Mesendoderm (in vitro differentiated cells): ENCODE measurements around the gene ZNF618.

Experiments
- DNase-seq: peaks from one replicate; pipeline ENCODE4 v3.0.0; 2013
- H2AK5ac ChIP-seq: 2 replicates; pipeline ENCODE4 v1.6.1; 2013; ENCODE audit warnings: low read length, inconsistent platforms
- H2BK120ac ChIP-seq: 2 replicates; pipeline ENCODE4 v1.6.1; 2013; ENCODE audit warnings: low read depth, mild to moderate bottlenecking, low read length, moderate library complexity, mixed read lengths
- H2BK15ac ChIP-seq: replicated peaks from 2 replicates; pipeline ENCODE4 v1.6.1; 2013; ENCODE audit warnings: low read depth, mild to moderate bottlenecking, moderate library complexity
- H2BK5ac ChIP-seq: 2 replicates; pipeline ENCODE4 v1.6.1; 2013; ENCODE audit warnings: low read length, inconsistent platforms
- H3K18ac ChIP-seq: 2 replicates; pipeline ENCODE4 v1.6.1; 2013; ENCODE audit warnings: mild to moderate bottlenecking, low read length, mixed read lengths
- H3K23ac ChIP-seq: one replicate; pipeline ENCODE4 v1.6.1; 2013; ENCODE audit warnings: low read length
- H3K27ac ChIP-seq: 2 replicates; pipeline ENCODE4 v1.5.1; 2013; ENCODE audit warnings: low read depth, mild to moderate bottlenecking, inconsistent platforms, low read length, moderate library complexity
- H3K27me3 ChIP-seq: 2 replicates; pipeline ENCODE4 v1.6.1; 2013; ENCODE audit warnings: low read length, control low read depth, mild to moderate bottlenecking, inconsistent platforms; ENCODE audit not compliant: insufficient read depth, poor library complexity
- H3K36me3 ChIP-seq: 2 replicates; pipeline ENCODE4 v1.6.1; 2013; ENCODE audit warnings: low read length, inconsistent platforms; ENCODE audit not compliant: control insufficient read depth, insufficient read depth
- H3K4ac ChIP-seq: one replicate; pipeline ENCODE4 v1.6.1; 2013; ENCODE audit warnings: low read depth, mild to moderate bottlenecking, low read length, moderate library complexity
- H3K4me1 ChIP-seq: 2 replicates; pipeline ENCODE4 v1.6.1; 2013; ENCODE audit warnings: low read depth, low read length, inconsistent platforms; ENCODE audit not compliant: control insufficient read depth
- H3K4me2 ChIP-seq: 2 replicates; pipeline ENCODE4 v1.6.1; 2013; ENCODE audit warnings: low read length
- H3K4me3 ChIP-seq: 2 replicates; pipeline ENCODE4 v1.5.1; 2013; ENCODE audit warnings: mild to moderate bottlenecking, low read length
- H3K56ac ChIP-seq: one replicate; pipeline ENCODE4 v1.6.1; 2013; ENCODE audit warnings: low read length
- H3K79me1 ChIP-seq: 2 replicates; pipeline ENCODE4 v1.6.1; 2013; ENCODE audit warnings: low read length, inconsistent platforms
- H3K79me2 ChIP-seq: 2 replicates; pipeline ENCODE4 v1.6.1; 2013; ENCODE audit warnings: mild to moderate bottlenecking, low read length; ENCODE audit not compliant: control insufficient read depth, insufficient read depth
- H3K9ac ChIP-seq: 2 replicates; pipeline ENCODE4 v1.6.1; 2013; ENCODE audit warnings: low read length, inconsistent platforms
- H4K5ac ChIP-seq: one replicate; pipeline ENCODE4 v1.6.1; 2013; ENCODE audit warnings: low read length
- H4K8ac ChIP-seq: one replicate; pipeline ENCODE4 v1.6.1; 2013; ENCODE audit warnings: low read depth, mild to moderate bottlenecking, control low read depth, low read length, moderate library complexity
- WGBS: extraction: QIAGEN DNeasy Blood & Tissue Kit; methylation state at CpG from one replicate; pipeline ENCODE4 v1.1.7; 2013; ENCODE audit warnings: low lambda C conversion rate, missing lambda C conversion rate; ENCODE audit not compliant: insufficient coverage; ENCODE audit errors: extremely low coverage; 5-methylcytosine and 5-hydroxymethylcytosine counted together

Gene ZNF618

GRCh38 chr9:113991714-113992113, 115.6 kb downstream of the ZNF618 start:
- Histone ChIP-seq H3K4ac (no peak overlapping the region), H3K23ac (no peak overlapping the region), H2BK15ac (no peak overlapping the region), H3K9ac (no peak overlapping the region), H2BK5ac (no peak overlapping the region), H3K79me1 (no peaks in the 10 kb centered on the region), H3K79me2 (no peaks in the 10 kb centered on the region), H2AK5ac (no peak overlapping the region), H4K5ac (no peak overlapping the region), H3K18ac (no peak overlapping the region), H3K27me3 (no peaks in the 10 kb centered on the region), H3K36me3 (no peaks in the 10 kb centered on the region), H3K4me1 (no peaks in the 10 kb centered on the region), H3K56ac (no peak overlapping the region), H4K8ac (no peak overlapping the region), H3K4me2 (no peak overlapping the region), H3K27ac (no peak overlapping the region), H3K4me3 (no peak overlapping the region), H2BK120ac (no peak overlapping the region)
- no peak for DNase-seq
- no CpG with 5 or more reads among the region's 3 CpGs for WGBS

GRCh38 chr9:113992276-113992951, 116.3 kb downstream of the ZNF618 start:
- Histone ChIP-seq H4K8ac (no peak overlapping the region), H2BK15ac (no peak overlapping the region), H3K4me1 (no peaks in the 10 kb centered on the region), H3K18ac (no peak overlapping the region), H3K79me2 (no peaks in the 10 kb centered on the region), H3K9ac (no peak overlapping the region), H3K4me2 (no peak overlapping the region), H3K4ac (no peak overlapping the region), H4K5ac (no peak overlapping the region), H3K27me3 (no peaks in the 10 kb centered on the region), H2AK5ac (no peak overlapping the region), H3K23ac (no peak overlapping the region), H3K36me3 (no peaks in the 10 kb centered on the region), H3K56ac (no peak overlapping the region), H2BK120ac (no peak overlapping the region), H3K4me3 (no peak overlapping the region), H3K27ac (no peak overlapping the region), H3K79me1 (no peaks in the 10 kb centered on the region), H2BK5ac (no peak overlapping the region)
- DNase-seq: no peak
- WGBS: no CpG with 5 or more reads among the region's 15 CpGs

- H3K18ac ChIP-seq: no peak overlapping the region
- no peak overlapping the region for H3K4ac ChIP-seq
- no peak overlapping the region for H2AK5ac ChIP-seq
- DNase-seq: no peak
- no peak overlapping the region for H2BK15ac ChIP-seq
- no peak overlapping the region for H4K5ac ChIP-seq
- H4K8ac ChIP-seq: no peak overlapping the region
- no peaks in the 10 kb centered on the region for H3K79me2 ChIP-seq
- no peaks in the 10 kb centered on the region for H3K27me3 ChIP-seq
- no peak overlapping the region for H3K4me2 ChIP-seq
- no peak overlapping the region for H3K27ac ChIP-seq
- H3K9ac ChIP-seq: no peak overlapping the region
- no peaks in the 10 kb centered on the region for H3K4me1 ChIP-seq
- no peak overlapping the region for H3K23ac ChIP-seq
- H2BK120ac ChIP-seq: no peak overlapping the region
- WGBS: no CpG with 5 or more reads among the region's 6 CpGs
- H2BK5ac ChIP-seq: no peak overlapping the region
- no peak overlapping the region for H3K56ac ChIP-seq
- no peaks in the 10 kb centered on the region for H3K79me1 ChIP-seq
- no peak overlapping the region for H3K4me3 ChIP-seq
- no peaks in the 10 kb centered on the region for H3K36me3 ChIP-seq
These were observed 116.9 kb downstream of the ZNF618 start for GRCh38 chr9:113992994-113993393.

- no peaks in the 10 kb centered on the region for H3K79me1 ChIP-seq
- H4K8ac ChIP-seq: no peak overlapping the region
- no peak overlapping the region for H3K4me3 ChIP-seq
- H2BK15ac ChIP-seq: no peak overlapping the region
- H2AK5ac ChIP-seq: no peak overlapping the region
- H4K5ac ChIP-seq: no peak overlapping the region
- no peak overlapping the region for H3K18ac ChIP-seq
- H3K9ac ChIP-seq: no peak overlapping the region
- no peaks in the 10 kb centered on the region for H3K27me3 ChIP-seq
- no peak overlapping the region for H3K23ac ChIP-seq
- no peak overlapping the region for H3K4me2 ChIP-seq
- WGBS: no CpG with 5 or more reads among the region's 14 CpGs
- no peak overlapping the region for H2BK5ac ChIP-seq
- H3K56ac ChIP-seq: no peak overlapping the region
- no peak overlapping the region for H2BK120ac ChIP-seq
- H3K4ac ChIP-seq: no peak overlapping the region
- no peak for DNase-seq
- no peaks in the 10 kb centered on the region for H3K36me3 ChIP-seq
- no peak overlapping the region for H3K27ac ChIP-seq
- H3K4me1 ChIP-seq: no peaks in the 10 kb centered on the region
- H3K79me2 ChIP-seq: no peaks in the 10 kb centered on the region
These were observed 117.9 kb downstream of the ZNF618 start for GRCh38 chr9:113993838-113994540.

GRCh38 chr9:113995401-113995800, 119.3 kb downstream of the ZNF618 start:
- no peak overlapping the region for H2BK120ac ChIP-seq
- DNase-seq: no peak
- no peak overlapping the region for H2BK15ac ChIP-seq
- H3K79me1 ChIP-seq: no peaks in the 10 kb centered on the region
- H4K8ac ChIP-seq: no peak overlapping the region
- H2BK5ac ChIP-seq: no peak overlapping the region
- no peaks in the 10 kb centered on the region for H3K4me1 ChIP-seq
- no peak overlapping the region for H3K4ac ChIP-seq
- H3K56ac ChIP-seq: no peak overlapping the region
- no peak overlapping the region for H3K23ac ChIP-seq
- H3K9ac ChIP-seq: no peak overlapping the region
- H3K4me2 ChIP-seq: no peak overlapping the region
- no peak overlapping the region for H3K18ac ChIP-seq
- no peak overlapping the region for H3K4me3 ChIP-seq
- no peaks in the 10 kb centered on the region for H3K36me3 ChIP-seq
- H4K5ac ChIP-seq: no peak overlapping the region
- no peak overlapping the region for H3K27ac ChIP-seq
- no peaks in the 10 kb centered on the region for H3K27me3 ChIP-seq
- WGBS: no CpG with 5 or more reads among the region's 4 CpGs
- H3K79me2 ChIP-seq: no peaks in the 10 kb centered on the region
- H2AK5ac ChIP-seq: no peak overlapping the region
